AG09309 (cell line): ENCODE data around the gene RPUSD4.

Experiments used
- DNase-seq: peaks from one replicate; pipeline ENCODE4 v3.0.0-alpha.2; 2010; ENCODE audit warnings: low read depth
- H3K4me3 ChIP-seq: 2 replicates; pipeline ENCODE4 v1.5.1; 2011; ENCODE audit warnings: mild to moderate bottlenecking, low read depth, low read length, moderate library complexity; ENCODE audit not compliant: control insufficient read depth
- TF ChIP-seq, protein P1 (sequence below): IDR thresholded peaks from 2 replicates; pipeline ENCODE4 v1.5.1; 2011; ENCODE audit warnings: mild to moderate bottlenecking, low read depth, low read length, inconsistent platforms; ENCODE audit not compliant: insufficient read depth, control insufficient read depth; ENCODE audit errors: missing control alignments

RPUSD4 gene

DNA sequence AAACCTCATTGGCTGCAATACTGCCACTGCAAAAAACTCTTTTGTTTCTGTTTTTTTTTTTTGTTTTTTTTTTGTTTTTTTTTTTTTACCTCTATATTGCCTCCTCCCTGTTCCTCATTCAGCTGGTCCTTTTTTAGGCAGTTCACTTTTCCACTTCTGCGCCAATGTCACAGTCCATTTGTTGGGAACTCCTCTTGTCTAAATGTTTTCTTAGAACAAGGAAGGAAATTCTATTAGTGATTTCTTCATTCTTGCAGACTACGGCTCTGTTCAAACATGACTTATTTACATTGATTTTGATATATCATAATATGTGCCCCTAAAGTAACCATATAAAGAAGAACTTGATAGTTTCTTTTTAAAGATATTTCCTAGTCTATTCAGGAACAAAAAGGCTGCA lies 3.0 kb upstream of the RPUSD4 start:
- TF ChIP-seq, protein P1, sequence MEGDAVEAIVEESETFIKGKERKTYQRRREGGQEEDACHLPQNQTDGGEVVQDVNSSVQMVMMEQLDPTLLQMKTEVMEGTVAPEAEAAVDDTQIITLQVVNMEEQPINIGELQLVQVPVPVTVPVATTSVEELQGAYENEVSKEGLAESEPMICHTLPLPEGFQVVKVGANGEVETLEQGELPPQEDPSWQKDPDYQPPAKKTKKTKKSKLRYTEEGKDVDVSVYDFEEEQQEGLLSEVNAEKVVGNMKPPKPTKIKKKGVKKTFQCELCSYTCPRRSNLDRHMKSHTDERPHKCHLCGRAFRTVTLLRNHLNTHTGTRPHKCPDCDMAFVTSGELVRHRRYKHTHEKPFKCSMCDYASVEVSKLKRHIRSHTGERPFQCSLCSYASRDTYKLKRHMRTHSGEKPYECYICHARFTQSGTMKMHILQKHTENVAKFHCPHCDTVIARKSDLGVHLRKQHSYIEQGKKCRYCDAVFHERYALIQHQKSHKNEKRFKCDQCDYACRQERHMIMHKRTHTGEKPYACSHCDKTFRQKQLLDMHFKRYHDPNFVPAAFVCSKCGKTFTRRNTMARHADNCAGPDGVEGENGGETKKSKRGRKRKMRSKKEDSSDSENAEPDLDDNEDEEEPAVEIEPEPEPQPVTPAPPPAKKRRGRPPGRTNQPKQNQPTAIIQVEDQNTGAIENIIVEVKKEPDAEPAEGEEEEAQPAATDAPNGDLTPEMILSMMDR, result no peak
- DNase-seq, result no peak
- no peak overlapping the region for H3K4me3 ChIP-seq

DNA sequence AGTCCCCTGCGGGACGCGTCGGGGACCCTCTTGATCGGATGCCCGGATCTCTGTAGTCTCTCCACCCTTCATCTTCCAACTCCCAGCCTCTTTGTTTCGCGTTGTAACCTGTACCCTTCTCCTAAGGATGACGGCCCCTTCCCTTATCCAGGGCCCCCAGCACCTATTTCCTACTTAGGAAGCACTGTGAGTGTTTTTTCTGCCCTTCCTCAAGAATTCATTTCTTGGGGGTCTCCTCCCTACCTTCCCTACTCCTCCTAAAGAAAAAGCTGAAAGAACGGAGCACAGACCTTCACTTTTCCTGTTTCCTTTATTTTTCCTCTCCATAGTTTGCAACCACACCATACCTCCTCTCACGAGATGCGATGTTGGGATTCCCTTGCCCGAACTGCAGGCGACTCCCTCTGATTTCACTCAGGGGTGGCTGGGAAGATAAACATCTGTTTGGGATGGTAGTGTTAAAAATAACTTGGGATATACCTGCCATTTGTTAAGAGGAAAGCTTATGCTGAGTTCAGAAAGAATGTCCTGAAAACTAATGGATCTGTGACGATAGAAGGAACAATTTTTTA lies 725 bp upstream of the RPUSD4 start:
- H3K4me3 ChIP-seq, result peak overlapping the region; percentile 69
- TF ChIP-seq, protein P1, result no peak
- no peak for DNase-seq

DNA sequence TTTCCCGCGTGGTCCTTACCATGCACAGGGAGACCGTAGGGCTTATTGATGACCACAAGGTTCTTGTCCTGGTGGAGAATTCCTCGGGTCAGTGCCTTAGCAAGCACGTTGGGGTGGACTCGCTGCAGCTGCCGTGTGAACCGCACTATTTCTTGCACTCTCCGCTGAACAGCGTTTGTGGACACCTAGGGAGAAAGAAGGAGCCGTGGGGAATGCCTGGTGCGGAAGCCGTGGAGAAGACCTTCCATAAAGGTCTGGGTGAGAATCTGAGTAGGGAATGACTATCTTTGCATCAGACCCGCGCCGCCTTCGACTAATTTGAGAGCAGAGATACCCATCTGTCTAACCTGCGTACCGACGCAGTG lies 597 bp downstream of the RPUSD4 start:
- TF ChIP-seq, protein P1, result no peak
- peak overlapping the region; percentile 69 for H3K4me3 ChIP-seq
- DNase-seq, result no peak

DNA sequence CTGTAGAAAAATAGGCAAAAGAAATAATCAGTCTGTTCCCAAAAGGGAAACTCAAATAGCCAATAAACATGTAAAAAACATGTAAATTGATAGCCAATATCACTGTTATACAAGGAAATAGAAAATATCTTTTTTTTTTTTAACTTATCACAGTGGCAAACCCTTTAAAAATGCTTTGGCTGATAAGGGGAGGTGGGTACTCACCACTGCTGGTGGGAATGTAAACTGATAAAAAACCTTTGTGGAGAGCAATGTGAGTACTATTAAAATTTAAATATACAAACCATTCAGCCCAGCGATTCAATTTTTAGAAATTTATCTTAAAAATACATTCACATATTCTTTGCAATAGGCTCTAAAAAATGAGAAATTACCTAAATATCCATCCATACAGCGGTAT lies 3.6 kb downstream of the RPUSD4 start:
- no peak for DNase-seq
- TF ChIP-seq, protein P1, result no peak
- no peak overlapping the region for H3K4me3 ChIP-seq

DNA sequence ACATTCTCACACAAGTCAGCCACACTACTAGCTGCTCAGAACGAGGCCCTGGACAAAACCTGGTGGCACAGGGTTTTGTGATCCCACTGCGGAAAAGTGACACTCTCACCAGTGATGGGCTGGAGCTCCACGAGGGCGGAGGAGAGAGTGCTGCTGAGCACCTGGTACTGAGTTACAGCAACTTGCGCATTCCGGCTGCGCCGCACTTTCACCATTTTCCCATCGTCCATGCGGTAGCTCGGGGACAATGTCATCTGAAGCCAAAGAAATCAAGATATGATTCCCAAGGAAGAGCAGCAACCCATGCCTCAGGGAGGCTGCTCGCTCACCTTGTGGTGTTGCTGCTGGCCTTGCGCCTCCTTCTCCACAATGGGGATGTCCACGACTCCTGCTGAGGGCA lies 6.1 kb downstream of the RPUSD4 start:
- no peak overlapping the region for H3K4me3 ChIP-seq
- DNase-seq, result no peak
- TF ChIP-seq, protein P1, result no peak

DNA sequence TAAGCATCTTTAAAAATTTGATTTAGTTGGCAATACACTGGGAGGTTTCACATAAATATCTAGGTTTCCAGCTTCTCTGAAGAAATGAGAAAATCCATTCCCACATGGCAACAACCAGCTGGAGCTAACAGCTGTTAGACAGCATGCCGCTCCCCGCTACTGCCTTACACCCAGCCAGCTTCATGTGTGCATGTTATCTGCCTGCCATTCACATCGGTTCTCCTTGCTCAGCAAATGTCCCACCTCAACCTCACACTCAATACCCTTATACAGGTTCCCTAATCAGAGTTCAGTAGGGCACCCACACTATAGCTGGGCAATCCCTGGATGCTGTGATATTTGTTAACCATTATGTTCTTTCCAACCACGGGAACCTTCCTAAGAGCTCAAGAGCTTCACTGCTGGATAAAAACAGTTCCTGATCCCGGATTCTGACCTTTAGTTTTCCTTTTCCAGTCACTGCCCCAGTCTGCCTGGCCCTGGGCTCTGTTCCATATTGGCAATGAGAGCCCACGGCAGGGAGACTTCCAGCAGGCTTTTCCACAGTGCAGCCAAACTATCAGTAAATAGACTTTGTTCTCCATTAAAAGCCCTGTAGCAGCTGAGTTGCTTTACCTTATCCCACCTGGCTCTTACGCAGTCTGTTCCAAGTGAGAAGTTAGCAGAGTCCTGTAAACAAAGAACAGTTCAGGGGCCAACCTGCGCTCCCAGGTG lies 8.6 kb downstream of the RPUSD4 start:
- no peak for DNase-seq
- TF ChIP-seq, protein P1, result no peak
- H3K4me3 ChIP-seq, result no peak overlapping the region
